NCI-H524 treated with DMSO at 0.1 percent for 48 hours (cell line): ENCODE data around the gene INHBB.
"Not testable (repeated sequence)": the region's sequence is repeated elsewhere in the genome, so short reads cannot be mapped to it uniquely, and the experiment has no call there.

Experiments used
- DNase-seq: peaks from one replicate; lab custom pipeline; 2025; lab: John Stamatoyannopoulos, UW

Gene INHBB

DNA sequence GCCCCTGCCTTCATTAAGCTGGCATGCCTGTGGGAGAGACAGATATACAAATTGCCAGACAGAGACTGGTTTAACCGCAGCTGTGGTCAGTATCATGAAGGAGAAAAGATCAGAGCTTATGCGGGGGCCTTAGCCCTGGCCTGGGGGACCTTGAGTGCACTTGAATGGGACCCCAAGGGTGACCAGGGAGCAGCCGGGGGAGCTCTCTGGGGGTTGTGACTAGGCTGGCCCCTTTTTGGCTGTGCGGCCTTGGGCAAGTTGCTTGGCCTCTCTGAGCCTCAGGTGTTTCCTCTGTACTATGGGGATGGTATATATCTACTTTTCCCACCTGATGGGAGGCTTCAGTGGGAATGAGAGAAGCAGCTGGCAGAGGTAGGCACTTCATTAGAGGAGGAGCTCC is 35.7 kb downstream of the INHBB start:
- no peak for DNase-seq

DNA sequence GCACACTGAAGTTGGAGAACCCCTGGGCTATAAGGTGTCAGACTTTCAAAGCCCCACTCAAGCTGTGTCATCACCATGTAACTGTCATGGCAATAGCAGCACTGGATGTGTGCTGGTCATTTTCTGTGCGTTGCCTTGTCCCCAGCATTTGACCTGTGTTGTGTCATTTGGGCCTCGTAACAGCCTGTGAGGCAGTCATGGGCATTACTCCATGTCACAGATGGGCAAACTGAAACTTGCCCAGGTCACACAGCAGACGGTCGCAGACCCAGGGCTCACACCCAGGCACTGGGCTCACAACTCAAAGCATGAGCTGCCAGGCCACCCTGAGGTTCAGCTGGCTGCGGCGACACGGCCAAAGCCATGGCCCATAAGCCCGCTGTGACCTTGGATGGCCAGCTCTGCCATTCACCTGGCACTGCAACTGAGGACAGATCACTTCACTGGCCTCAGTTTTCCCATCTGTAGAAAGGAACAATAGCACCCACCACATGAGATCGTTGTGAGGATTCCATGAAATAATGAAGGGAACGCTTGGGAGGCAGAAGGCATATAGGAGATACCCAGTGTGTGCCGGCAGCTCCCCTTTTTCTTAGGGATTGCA is 36.7 kb downstream of the INHBB start:
- DNase-seq: no peak

DNA sequence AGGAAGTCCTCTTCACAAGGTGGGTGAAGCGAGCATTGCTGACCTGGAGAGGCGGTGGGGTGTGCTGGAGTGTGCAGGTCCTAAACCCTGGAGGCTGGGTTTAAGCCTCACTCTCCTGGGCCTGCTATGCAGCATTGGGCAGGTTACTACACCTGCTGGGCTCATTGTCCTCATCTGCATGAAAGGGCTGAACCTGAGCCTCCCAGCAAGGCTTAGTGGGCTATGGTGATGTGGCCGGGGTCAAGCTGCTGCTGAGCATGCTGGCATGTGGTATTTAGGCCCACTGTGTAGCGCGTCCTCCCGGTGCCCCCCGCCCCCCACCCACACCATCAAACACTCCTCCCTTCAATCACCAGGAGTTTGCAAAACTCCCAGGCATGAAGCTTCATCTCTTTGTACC is 37.3 kb downstream of the INHBB start:
- DNase-seq: no peak

DNA sequence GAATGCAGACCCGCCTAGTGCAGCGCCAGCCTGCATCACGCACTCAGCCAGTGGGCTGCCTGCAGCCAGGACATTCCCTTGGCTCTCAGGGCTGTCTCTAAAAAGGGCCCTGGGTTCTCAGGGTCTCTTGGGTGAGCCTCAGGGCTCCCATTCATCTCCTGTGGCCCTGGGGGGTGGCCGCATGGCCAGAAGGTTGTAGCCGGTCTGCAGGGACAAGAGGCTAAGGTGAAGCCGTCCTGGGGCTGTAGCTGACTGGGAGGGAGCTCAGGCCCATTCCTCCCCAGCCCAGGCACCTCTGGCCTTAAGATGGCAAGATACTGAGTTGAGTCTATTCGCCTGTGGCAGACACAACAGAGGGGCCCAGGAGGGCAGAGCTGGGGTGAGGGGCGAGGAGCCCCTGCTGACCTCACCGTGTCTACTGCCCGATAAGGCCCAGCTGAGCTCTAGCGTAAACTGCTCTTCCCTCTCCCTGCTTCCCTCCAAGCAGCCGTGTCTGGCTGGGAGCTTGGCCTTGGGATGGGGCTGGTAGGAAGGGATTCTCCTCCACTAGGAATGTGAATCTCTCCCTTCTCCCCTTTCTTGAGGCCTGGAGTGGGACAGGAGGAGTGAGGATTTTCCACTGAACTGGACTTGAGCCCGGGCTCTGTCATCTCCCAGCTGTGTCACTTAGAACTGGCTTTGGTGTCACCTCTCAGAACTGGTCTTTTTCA is 37.9 kb downstream of the INHBB start:
- no peak for DNase-seq

DNA sequence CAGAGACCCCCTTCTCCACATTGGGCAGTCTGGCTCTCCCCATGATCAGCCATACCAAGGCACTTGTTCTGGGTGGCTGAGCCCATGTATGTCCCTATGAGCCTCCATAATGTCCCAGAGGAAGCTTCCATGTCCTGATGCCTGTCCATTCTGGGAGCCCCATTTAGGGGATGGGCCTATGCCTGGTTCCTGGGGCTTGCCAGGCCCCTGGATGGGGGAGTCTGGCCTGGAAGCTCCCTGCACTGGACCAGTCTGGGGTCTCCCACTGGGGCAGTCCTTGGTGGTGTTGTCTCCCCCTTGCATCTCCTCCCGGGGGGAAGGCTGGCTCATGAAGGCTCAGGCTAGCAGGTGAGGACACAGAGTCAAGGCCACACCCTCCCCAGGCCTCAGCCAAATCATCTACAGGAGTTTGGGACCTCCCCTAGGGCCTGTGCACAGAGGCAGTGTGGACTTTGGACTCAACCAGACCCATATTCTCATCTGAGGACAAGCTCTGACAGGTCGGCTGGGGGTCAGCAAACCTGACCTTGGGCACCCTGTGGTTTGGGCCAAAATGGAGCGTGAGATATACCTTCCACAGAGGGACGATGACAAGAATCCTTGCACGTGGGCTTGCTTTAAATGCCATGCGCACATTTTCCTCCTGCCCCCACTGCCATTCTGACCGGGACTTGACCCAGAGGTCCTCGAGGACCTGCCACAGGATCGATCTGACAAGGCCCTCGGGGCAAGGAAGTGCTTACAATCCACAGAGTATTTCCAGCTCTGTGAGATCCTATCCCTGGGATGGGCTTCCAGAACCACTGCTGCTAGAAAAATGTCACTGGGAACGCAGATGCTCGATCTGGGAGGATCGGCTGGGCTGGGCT is 38.8 kb downstream of the INHBB start:
- no peak for DNase-seq

DNA sequence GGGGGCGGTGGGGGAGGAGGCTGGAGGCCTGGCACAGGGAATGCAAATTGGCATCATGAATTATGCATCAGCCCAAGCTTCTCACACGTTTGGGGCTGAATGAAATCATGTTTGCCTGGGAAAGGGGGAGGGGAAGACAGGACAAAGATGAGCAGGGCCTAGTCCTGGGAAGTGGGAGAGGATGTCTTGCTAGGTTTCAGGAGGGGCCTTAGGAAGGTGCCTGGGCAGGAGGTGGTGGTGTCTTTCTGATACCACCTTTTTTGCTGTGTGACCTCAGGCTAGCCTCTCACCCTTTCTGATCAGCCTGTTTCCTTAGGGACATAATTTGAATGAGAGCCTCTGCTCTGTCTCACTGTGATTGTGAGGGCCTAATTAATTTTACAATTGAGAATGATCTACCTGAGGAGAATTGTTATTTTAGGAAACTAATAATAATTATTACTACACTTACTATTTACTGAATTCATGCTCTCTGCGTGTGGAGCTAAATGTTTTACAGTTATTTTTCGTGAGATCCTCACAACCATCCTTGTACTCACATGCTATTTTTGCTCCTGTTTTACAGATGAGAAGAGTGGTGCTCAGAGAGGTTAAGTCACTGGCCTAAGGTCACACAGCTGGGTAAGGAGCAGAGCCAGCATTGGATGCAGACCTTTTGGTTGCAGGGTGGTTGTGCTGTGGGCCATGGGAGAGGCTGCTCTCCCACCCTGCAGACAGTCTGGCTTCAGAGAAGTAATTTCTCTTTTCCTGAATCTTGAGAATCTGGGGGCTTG is 39.6 kb downstream of the INHBB start:
- no peak for DNase-seq

DNA sequence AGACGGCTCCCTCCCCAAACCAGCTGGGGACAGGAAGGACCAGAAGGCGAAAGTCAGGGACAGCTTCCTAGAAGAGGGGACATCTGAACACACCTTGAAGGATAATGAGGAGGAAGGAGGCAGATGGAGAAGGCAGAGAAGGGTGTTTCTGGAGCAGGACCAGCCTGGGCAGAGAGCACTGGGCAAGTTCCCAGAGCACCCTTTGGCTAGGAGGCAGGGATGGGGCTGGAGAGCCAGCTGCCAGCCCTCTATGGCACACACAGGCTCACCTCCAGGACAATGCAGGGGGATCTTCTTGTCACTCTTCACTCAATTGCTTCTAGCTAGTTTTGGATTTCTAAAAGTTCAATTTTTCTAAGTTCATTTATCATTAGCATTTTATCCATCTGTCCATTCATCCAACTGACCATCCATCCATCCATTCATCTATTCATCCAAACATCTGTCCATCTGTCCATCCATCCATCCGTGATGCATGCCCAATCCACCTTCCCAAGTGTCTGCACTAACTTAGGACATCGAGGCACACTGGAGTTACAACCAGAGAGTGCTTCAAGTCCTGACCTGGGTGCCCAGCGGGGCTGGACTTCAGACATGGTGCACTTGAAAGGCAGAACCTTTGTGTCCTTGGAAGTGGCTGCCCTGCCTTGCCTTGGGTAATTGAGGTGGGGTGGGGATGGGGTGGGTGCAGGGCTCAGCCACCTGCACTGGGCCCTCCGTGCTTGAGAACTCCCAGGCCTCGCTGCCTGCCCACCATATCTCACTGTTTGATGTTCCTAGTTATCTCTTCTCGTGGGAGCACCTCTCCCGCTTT is 42.5 kb downstream of the INHBB start:
- no peak for DNase-seq

DNA sequence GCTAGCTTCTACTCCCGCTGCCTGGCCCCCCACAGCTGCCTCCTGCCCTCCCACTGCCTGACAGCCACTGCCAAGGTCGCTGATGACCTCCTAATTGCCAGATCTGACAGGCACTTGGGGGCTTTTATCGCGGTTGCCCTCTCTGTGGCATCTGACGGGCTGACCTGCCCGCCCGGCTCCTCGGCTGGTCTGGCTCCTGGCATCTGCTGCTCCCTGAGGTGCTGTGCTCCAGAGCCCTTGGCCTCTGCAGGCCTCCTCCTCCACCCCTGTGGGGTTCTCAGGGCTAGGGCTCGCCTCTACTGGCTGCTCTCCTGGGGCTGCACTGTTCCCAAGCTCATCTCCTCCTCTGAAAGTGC is 43.1 kb downstream of the INHBB start:
- DNase-seq: no peak

DNA sequence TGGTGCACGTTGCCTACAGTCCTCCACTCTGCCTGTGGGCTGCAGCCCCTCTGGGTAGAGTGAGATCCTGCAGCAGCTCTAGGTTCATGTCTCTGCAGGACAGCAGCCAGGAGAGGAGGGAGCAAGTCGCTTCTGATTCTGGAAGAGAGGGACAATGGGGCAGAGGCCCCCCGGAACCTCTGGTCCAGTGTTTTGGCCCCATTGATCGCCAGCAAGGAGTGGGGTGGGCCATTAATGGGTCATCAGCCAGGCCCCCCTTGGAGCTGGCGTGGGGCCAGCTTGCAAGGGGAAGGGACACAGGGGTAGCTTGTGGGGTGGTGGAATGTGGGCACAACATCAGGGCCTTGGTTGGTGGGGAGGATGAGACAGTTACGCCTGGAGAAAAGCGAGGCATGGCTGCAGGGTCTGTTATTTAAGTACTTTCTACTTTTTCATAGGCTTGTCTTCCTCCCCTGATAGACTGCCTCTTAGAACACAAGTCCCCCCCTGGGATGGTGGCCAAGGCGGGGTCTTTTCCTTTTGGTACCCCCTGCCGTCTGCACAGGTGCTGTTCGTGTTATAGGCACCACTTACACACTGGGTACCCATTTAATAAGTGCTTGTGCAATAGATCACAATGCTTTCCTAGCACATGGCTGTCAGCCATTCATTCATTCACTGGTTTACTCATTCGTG is 44.6 kb downstream of the INHBB start:
- DNase-seq: no peak

DNA sequence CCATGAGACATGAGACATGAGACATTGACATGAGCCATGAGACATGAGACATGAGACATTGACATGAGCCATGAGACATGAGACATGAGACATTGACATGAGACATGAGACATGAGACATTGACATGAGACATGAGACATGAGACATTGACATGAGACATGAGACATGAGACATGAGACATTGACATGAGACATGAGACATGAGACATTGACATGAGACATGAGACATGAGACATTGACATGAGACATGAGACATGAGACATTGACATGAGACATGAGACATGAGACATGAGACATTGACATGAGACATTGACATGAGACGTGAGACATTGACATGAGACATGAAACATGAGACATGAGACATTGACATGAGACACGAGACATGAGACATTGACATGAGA is 45.4 kb downstream of the INHBB start:
- DNase-seq: not testable (repeated sequence)

DNA sequence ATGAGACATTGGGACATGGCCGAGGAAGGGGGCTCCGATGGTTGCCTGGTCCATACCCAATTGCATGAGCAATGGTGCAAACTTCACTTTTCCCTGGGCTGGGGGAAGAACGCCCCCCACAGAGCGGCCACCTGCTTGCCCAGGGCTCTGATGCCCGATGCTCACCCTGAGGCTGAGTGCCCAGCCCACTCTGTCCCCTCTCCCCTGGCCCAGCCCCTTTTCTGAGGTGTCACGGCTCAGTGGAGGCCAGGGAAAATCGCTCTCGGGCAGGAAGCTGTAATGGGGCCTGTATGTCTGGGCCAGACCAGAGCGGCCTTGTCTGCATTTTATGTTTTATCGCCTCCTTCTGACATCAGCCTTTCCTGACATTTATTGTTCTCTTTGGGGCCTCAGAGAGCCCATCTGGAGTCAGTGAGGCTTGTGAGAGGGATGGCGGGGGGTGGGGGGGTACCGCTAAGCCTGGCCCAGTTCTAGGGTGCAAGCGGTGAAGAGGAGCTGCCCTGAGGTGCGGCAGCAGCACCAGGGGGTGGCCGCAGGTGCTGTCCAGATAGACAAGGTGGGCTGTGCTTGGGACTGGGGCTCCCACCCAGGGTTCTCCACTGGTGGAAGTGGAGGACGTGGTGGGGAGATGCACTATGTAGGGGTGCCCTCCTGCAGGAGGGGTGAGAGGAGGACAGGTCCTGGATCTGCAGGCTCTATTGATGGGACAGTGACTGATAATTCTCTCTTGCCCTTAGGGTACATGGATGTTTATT is 46.2 kb downstream of the INHBB start:
- no peak for DNase-seq

DNA sequence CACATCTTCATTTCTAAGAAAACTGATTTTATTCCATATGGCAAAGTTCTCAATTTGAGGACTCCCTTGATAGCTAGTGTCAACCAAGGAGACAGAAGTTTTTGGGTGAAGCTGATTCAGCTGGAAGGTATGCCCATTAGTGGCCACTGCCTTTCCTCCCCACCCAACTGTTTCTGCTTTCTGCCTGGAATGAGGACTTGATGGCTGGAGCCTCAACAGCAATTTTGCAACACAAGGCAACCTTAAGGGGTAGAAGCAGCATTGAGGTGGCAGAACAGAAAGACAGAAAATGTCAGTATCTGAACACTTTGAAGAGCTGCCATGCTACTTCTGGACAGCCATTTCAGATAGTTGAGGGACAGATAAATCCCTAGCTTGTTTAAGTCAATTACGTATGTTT is 47.0 kb downstream of the INHBB start:
- no peak for DNase-seq

DNA sequence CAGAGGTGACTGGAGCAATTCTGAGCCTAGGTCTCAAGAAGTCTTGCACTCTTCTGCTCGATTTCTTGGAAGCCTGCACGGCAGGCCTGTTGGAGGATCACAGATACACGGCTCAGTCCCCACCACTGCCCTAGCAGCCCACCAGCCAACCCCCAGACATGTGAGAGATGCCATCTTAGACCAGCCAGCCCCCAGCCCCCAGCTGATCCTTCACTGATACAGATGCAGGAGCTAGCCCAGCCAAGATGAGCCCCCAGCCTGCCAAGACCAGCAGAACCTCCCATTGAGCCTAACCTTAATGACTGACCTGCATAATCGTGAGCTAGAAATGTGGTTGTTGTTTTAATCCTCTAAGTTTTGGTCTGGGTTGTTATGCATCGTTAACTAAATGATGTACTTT is 47.5 kb downstream of the INHBB start:
- no peak for DNase-seq

DNA sequence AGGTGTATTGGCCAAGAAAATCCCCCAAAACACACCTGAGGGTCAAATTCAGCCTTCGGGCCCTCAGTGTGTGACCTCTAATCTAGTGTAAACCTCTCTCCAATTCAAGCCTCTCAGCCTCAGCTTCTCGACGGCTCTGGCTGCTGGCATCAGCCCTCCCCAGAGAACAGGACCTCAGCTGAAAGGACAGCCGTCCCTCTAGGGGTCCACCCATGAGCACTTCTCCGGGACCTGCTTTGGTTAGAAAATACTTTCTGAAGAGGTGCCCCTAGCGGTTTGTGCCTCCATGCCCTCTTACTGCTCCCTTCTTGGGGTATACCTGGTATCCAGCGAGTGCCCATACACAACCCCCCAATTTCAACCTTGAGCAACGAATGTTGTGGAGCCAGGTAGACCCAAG is 48.8 kb downstream of the INHBB start:
- DNase-seq: no peak

DNA sequence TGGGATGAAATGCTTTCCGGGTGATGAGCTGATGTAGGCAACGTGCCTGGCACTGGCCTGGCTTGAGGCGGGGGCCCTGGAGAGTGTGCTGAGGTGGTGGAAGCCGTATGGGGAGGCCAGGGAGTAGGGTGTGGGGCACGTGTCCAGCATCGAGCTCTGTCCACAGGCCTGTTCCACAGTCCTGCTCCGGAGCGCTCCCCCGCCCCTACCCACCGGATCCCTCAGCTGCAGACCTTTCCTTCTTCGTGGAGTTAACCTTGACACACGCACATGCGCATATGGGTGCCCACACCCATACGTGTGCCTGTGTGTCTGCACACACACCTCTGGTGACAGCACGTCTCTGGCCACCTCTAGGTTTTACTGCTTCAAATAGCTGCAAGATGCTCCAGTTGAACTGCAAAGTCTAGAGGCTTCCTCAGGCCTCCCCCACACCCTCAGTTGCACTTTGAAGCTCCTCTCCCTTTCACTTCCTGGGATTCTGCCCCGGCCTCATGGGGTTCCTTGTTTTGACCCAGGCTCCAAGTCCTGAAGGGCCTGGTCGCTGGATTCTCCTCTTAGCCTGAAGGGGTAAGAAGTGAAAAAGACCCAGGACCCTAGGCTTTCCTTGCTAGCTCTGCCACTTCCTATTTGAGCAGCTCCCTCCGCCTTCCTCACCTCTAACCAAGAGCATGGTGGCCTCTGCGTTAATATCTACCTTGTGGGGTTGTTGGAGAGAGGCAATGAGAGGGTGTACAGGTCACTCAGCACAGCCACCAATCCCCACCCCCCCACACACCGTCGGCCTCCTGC is 49.5 kb downstream of the INHBB start:
- no peak for DNase-seq

DNA sequence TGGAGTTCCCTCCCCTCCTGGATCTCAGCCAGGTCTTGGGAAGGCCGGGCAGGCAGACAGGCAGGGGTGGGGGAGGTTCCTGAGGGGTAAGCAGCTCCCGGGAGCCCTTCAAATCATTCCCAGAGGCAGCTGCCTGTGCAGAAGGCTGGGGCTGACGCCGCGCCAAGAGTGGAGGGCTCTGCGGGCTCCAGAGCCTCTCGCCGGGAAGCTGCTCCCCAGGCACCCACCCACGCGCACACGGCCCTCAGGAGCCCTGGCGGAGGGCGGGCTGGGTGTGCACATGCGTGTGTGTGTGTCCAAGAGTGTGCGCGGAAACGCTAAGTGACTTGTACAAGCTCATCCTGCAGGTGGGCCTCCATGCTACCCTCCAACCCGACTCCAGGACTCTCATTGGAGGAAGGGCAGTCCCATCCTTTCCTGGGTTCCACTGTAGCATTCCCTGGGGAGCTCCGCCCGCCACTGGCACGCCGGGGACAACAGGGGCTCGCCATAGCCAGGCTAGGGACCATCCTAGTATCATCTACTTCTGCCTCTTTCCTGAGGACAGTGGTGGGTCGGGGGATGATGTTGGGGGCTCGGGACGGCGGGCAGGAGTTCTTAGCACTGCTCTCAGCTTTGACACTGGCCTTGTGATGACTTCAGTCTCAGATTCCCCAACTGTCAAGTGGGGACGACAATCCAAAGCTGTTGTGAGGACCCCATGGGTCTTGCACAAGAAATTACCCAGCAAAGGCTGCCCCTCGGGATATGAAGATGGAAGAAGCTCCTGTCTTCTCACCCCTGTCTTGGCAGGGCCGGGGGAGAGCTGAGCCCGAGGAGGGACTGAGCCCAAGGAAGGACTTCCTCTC is 50.3 kb downstream of the INHBB start:
- DNase-seq: peak; percentile 36

DNA sequence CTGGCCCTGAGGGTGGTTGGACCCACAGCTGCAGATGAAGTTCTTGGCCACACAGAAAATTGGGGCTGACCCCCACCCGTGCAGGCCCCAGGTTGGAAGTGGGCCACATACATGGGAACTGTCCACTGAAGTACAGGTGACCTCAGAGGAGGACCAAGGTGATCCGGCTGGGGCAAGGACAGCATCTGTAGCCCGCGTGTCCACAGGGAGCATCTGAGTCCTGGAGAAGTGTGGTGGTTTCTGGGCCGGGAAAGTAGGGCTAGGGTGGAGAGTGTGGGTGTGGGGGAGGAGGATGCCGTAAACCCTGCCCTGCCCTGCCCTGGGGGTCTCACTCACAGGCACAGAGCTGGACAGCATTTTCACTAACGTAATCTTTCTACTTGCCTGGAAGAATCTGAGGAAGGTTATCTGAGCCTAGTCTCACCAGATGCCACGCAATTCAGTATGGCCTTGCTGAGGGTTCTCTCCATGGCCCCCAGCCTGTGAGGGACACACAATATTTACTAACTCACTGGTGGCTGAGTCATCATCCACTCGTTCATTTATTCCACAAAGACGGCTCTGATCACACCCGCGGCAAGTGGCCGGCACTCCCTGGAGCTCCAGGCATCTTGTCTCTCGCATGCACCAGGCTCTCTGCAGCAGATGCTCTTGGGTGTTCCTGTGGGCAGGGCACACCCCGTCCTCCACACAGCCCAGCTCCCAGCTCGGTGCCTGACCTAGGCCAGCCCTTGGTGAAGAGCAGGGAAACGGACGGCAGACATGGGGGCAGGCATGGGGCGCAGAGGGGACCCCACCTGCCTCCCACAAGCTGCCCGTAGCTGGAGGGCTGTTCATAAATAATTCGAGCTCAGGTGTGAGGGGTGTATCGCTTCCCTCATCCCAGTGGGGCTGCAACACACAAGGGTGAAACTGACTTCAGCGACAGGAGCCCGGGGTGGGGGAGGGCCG is 51.2 kb downstream of the INHBB start:
- no peak for DNase-seq
